MM.1S (cell line): ENCODE measurements around the gene PPP2R3B.

Experiments
- DNase-seq: peaks from one replicate; pipeline ENCODE4 v3.0.0-alpha.2; 2015
- H2AFZ ChIP-seq: fragments of 300-600 bp; sonication (generic); 2 replicates; pipeline ENCODE4 v1.6.0; 2016; ENCODE audit warnings: antibody characterized with exemption, low read length
- H3F3A ChIP-seq: fragments of 300-600 bp; sonication (generic); 2 replicates; pipeline ENCODE4 v1.6.1; 2016; ENCODE audit warnings: mild to moderate bottlenecking, antibody characterized with exemption, low read length, moderate library complexity, mixed read lengths; ENCODE audit not compliant: insufficient read depth
- H3K27ac ChIP-seq: fragments of 300-600 bp; sonication (generic); 2 replicates; pipeline ENCODE4 v1.5.1; 2016; ENCODE audit warnings: mild to moderate bottlenecking, low read length
- H3K27me3 ChIP-seq: fragments of 300-600 bp; sonication (generic); replicated peaks from 2 replicates; pipeline ENCODE4 v1.6.0; 2016; ENCODE audit warnings: low read length; ENCODE audit not compliant: insufficient read depth
- H3K36me3 ChIP-seq: fragments of 300-600 bp; sonication (generic); replicated peaks from 2 replicates; pipeline ENCODE4 v1.6.1; 2016; ENCODE audit warnings: mild to moderate bottlenecking, low read length, mixed read lengths; ENCODE audit not compliant: insufficient read depth
- H3K4me1 ChIP-seq: fragments of 300-600 bp; sonication (generic); 2 replicates; pipeline ENCODE4 v1.6.1; 2016; ENCODE audit warnings: low read length, mixed read lengths
- H3K4me2 ChIP-seq: fragments of 300-600 bp; sonication (generic); 2 replicates; pipeline ENCODE4 v1.6.0; 2016; ENCODE audit warnings: low read depth, low read length
- H3K4me3 ChIP-seq: fragments of 300-600 bp; sonication (generic); 2 replicates; pipeline ENCODE4 v1.5.1; 2016; ENCODE audit warnings: low read length, mixed read lengths
- H3K79me2 ChIP-seq: fragments of 300-600 bp; sonication (generic); 2 replicates; pipeline ENCODE4 v1.6.1; 2016; ENCODE audit warnings: mixed run types, low read length, mixed read lengths
- H3K9ac ChIP-seq: fragments of 300-600 bp; sonication (generic); 2 replicates; pipeline ENCODE4 v1.6.1; 2016; ENCODE audit warnings: low read length, mixed read lengths
- H3K9me2 ChIP-seq: fragments of 300-600 bp; sonication (generic); replicated peaks from 2 replicates; pipeline ENCODE4 v1.6.1; 2016; ENCODE audit warnings: mild to moderate bottlenecking, low read length, mixed read lengths; ENCODE audit not compliant: insufficient read depth
- H3K9me3 ChIP-seq: fragments of 300-600 bp; sonication (generic); replicated peaks from 2 replicates; pipeline ENCODE4 v1.6.1; 2016; ENCODE audit warnings: mild to moderate bottlenecking, low read length, mixed read lengths; ENCODE audit not compliant: insufficient read depth
- H4K20me1 ChIP-seq: fragments of 300-600 bp; sonication (generic); 2 replicates; pipeline ENCODE4 v1.6.1; 2016; ENCODE audit warnings: mild to moderate bottlenecking, low read length, moderate library complexity, mixed read lengths; ENCODE audit not compliant: insufficient read depth
- EZH2 ChIP-seq: fragments of 300-600 bp; sonication (generic); optimal IDR thresholded peaks from 2 replicates; pipeline ENCODE3; 2017; ENCODE audit warnings: low read depth, mild to moderate bottlenecking, antibody characterized with exemption, low read length, mixed read lengths
- EZH2phosphoT487 ChIP-seq: fragments of 300-600 bp; sonication (generic); IDR thresholded peaks from 2 replicates; pipeline ENCODE4 v1.6.1; 2018; ENCODE audit warnings: antibody characterized with exemption, low read length
- TF ChIP-seq, protein P1 (sequence below): fragments of 300-600 bp; sonication (generic); IDR thresholded peaks from 2 replicates; pipeline ENCODE4 v1.5.1; 2016; ENCODE audit warnings: antibody characterized with exemption, low read length, mixed read lengths

The PPP2R3B gene

DNA sequence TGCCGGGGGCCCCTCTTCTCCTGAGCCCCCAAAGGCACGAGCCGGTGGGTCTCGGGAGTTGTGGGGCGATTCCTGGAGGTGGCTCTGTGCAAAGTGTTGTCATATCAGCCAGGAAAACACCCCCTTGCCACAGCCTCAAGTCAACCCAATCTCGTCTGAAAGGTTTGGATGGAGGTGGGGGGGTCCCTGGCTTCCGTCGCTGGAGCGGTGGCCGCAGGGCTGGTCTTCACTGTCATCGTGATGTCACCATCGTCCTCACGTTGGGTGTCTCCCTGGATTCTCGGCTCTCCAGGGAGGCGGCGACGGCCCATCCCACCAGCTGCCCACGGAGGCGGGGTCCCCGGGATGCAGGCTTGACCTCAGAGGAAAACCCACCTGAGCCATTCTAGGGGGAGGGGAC is 38.3 kb upstream of the PPP2R3B start:
- H3K9me3 ChIP-seq, result no peaks in the 10 kb centered on the region
- no peaks in the 10 kb centered on the region for H3K9me2 ChIP-seq
- H2AFZ ChIP-seq, result no peak overlapping the region
- H3K27me3 ChIP-seq, result peaks cover 9% of the 10 kb centered on the region
- H4K20me1 ChIP-seq, result no peaks in the 10 kb centered on the region
- H3K27ac ChIP-seq, result no peak overlapping the region
- no peak overlapping the region for H3K9ac ChIP-seq
- no peak overlapping the region for H3K4me3 ChIP-seq
- no peaks in the 10 kb centered on the region for H3K4me1 ChIP-seq
- DNase-seq, result no peak
- no peaks in the 10 kb centered on the region for H3F3A ChIP-seq
- H3K36me3 ChIP-seq, result no peaks in the 10 kb centered on the region
- H3K79me2 ChIP-seq, result no peaks in the 10 kb centered on the region
- TF ChIP-seq EZH2phosphoT487 (no peak), EZH2 (no peak)
- TF ChIP-seq, protein P1, sequence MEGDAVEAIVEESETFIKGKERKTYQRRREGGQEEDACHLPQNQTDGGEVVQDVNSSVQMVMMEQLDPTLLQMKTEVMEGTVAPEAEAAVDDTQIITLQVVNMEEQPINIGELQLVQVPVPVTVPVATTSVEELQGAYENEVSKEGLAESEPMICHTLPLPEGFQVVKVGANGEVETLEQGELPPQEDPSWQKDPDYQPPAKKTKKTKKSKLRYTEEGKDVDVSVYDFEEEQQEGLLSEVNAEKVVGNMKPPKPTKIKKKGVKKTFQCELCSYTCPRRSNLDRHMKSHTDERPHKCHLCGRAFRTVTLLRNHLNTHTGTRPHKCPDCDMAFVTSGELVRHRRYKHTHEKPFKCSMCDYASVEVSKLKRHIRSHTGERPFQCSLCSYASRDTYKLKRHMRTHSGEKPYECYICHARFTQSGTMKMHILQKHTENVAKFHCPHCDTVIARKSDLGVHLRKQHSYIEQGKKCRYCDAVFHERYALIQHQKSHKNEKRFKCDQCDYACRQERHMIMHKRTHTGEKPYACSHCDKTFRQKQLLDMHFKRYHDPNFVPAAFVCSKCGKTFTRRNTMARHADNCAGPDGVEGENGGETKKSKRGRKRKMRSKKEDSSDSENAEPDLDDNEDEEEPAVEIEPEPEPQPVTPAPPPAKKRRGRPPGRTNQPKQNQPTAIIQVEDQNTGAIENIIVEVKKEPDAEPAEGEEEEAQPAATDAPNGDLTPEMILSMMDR, result no peak
- no peak overlapping the region for H3K4me2 ChIP-seq

DNA sequence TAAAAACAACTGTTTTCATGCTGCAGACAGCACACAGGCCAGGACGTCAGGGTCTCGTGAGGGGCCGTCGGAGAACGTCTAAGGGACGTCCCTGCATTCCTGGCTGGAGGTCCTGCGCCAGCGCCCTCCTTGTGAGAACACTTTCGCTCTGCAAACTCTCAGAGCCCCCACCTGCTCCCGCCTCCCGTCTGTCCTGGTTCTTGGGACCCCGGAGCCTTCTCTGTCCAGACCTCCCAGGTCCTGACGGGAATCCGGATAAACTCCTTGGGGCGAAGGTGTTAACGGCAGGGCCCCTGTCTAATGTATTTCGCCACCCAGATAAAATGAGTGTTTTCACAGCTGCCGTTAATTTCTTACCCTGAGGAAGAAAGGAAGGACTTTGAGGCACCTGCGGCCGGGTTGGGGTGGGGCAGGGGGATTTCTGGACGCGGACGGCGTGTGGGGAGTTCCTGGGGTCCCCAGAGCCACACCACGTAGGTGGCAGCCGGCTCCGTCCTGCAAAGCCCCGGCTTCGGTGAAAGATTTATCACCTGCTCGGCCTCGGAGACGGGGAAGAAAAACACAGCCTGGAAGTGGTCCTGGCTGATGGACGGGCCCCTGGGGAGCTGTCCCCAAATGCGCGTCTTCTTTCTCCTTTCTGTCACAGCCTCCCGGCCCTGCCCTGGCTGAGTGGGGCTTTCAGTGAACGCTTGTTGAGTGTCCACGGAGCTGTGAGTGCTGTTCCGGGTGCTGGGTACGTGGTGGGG is 35.1 kb upstream of the PPP2R3B start:
- no peak overlapping the region for H3K27ac ChIP-seq
- no peak overlapping the region for H2AFZ ChIP-seq
- no peak for DNase-seq
- no peak overlapping the region for H3K4me2 ChIP-seq
- no peaks in the 10 kb centered on the region for H4K20me1 ChIP-seq
- no peaks in the 10 kb centered on the region for H3F3A ChIP-seq
- TF ChIP-seq, protein P1, result no peak
- TF ChIP-seq EZH2phosphoT487 (no peak), EZH2 (no peak)
- H3K79me2 ChIP-seq, result no peaks in the 10 kb centered on the region
- no peaks in the 10 kb centered on the region for H3K36me3 ChIP-seq
- no peaks in the 10 kb centered on the region for H3K9me3 ChIP-seq
- H3K9ac ChIP-seq, result no peak overlapping the region
- no peak overlapping the region for H3K4me3 ChIP-seq
- H3K27me3 ChIP-seq, result no peaks in the 10 kb centered on the region
- H3K9me2 ChIP-seq, result no peaks in the 10 kb centered on the region
- H3K4me1 ChIP-seq, result no peaks in the 10 kb centered on the region

DNA sequence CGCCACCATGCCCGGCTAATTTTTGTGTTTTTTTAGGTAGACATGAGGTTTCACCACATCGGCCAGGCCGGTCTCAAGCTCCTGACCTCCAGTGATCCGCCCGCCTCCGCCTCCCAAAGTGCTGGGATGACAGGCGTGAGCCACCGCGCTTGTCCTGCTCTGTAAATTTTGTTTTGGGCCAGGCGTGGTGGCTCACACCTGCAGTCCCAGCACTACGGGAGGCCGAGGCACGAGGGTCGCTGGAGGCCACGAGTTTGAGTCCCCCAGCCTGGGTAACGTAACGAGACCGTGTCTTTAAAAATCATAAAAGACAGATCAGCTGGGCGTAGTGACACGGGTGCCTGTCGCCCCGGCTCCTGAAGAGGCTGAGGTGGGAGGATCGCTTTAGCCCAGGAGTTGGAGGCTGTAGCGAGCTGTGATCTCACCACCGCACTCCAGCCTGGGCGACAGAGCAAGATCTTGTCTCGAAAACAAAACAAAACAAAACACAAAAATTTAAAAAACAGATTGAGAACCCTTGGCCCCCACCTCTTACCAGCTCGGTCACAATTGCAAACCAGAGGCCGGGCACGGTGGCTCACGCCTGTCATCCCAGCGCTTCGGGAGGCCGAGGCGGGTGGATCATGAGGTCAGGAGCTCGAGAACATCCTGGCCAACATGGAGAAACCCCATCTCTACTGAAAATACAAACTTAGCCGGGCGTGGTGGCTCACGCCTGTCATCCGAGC is 34.0 kb upstream of the PPP2R3B start:
- Histone ChIP-seq H3K4me1 (no peaks in the 10 kb centered on the region), H3K79me2 (no peaks in the 10 kb centered on the region), H3K9ac (no peak overlapping the region), H3K4me3 (no peak overlapping the region), H3F3A (no peaks in the 10 kb centered on the region), H3K4me2 (no peak overlapping the region), H4K20me1 (no peaks in the 10 kb centered on the region), H3K9me3 (no peaks in the 10 kb centered on the region), H3K27me3 (no peaks in the 10 kb centered on the region), H3K9me2 (no peaks in the 10 kb centered on the region), H3K36me3 (no peaks in the 10 kb centered on the region), H3K27ac (no peak overlapping the region), H2AFZ (no peak overlapping the region)
- TF ChIP-seq, protein P1, result no peak
- TF ChIP-seq EZH2phosphoT487 (no peak), EZH2 (no peak)
- DNase-seq, result no peak
